K562 (cell line): ENCODE measurements around the gene CCT5. TPM values are rescaled to one million over a fixed set of nuclear protein-coding genes. Genes with fewer than 3 reads are reported as not detected.

Experiments
- BRD9 ChIP-seq: fragments of 450-650 bp; IDR thresholded peaks from 2 replicates; pipeline ENCODE4 v1.6.1; 2018; ENCODE audit warnings: low read depth; ENCODE audit not compliant: partially characterized antibody
- CAMTA2 ChIP-seq: fragments of 250-450 bp; sonication (Bioruptor Pico); conservative IDR thresholded peaks from 2 replicates; pipeline ENCODE4 v1.5.1; 2022
- CGGBP1 ChIP-seq: fragments of 250-450 bp; sonication (Bioruptor Pico); IDR thresholded peaks from 2 replicates; pipeline ENCODE4 v1.9.0; 2021; ENCODE audit warnings: mild to moderate bottlenecking
- COPS2 ChIP-seq: fragments of 450-650 bp; conservative IDR thresholded peaks from 2 replicates; pipeline ENCODE4 v1.6.1; 2016; ENCODE audit warnings: mild to moderate bottlenecking, moderate library complexity
- CREB5 ChIP-seq: fragments of 250-450 bp; sonication (Bioruptor Pico); IDR thresholded peaks from 2 replicates; pipeline ENCODE4 v1.5.0; 2020; ENCODE audit warnings: mild to moderate bottlenecking
- GTF3C2 ChIP-seq: IDR thresholded peaks from 3 replicates; pipeline ENCODE4 v1.6.1; 2011; ENCODE audit warnings: borderline replicate concordance, mild to moderate bottlenecking, moderate library complexity; ENCODE audit not compliant: insufficient read length; ENCODE audit errors: extremely low read depth
- JUN ChIP-seq, 2 experiments: sonication (generic) in 1 of 2; formaldehyde crosslinking in 1 of 2; IDR thresholded peaks; 2 replicates each; pipeline versions ENCODE4 v1.6.1 to v1.8.0; 2012 to 2022; ENCODE audit warnings: borderline replicate concordance in 2 of 2, mild to moderate bottlenecking in 2 of 2, improper control_type of control experiment in 1 of 2, low read depth in 1 of 2, low read length in 1 of 2, missing genetic modification reagents in 1 of 2
- L3MBTL2 ChIP-seq: fragments of 450-650 bp; IDR thresholded peaks from 2 replicates; pipeline ENCODE4 v1.6.1; 2016; ENCODE audit warnings: mild to moderate bottlenecking, moderate library complexity
- MECOM ChIP-seq: fragments of 250-450 bp; sonication (Bioruptor Pico); IDR thresholded peaks from 2 replicates; pipeline ENCODE4 v1.8.0; 2022; ENCODE audit warnings: inconsistent platforms
- PCBP2 ChIP-seq: fragments of 200-400 bp; formaldehyde crosslinking; IDR thresholded peaks from 2 replicates; pipeline ENCODE4 v1.6.1; 2018; ENCODE audit warnings: low read length, low read depth, mild to moderate bottlenecking, moderate library complexity; ENCODE audit not compliant: poor library complexity, severe bottlenecking
- WHSC1 ChIP-seq: IDR thresholded peaks from one replicate; pipeline ENCODE4 v1.6.1; 2012; ENCODE audit warnings: low read length, control low read depth, inconsistent platforms
- ZBTB8A ChIP-seq: fragments of 450-650 bp; IDR thresholded peaks from 2 replicates; pipeline ENCODE4 v1.6.1; 2018; ENCODE audit warnings: mild to moderate bottlenecking, moderate library complexity; ENCODE audit not compliant: partially characterized antibody
- ZC3H4 ChIP-seq: sonication (generic); formaldehyde crosslinking; IDR thresholded peaks from 2 replicates; pipeline ENCODE4 v1.9.0; 2021; ENCODE audit warnings: missing genetic modification reagents, borderline replicate concordance
- ZC3H8 ChIP-seq: fragments of 450-650 bp; IDR thresholded peaks from 2 replicates; pipeline ENCODE4 v1.6.1; 2017
- ZEB2 ChIP-seq: fragments of 450-650 bp; IDR thresholded peaks from 2 replicates; pipeline ENCODE4 v1.6.1; 2016
- ZNF232 ChIP-seq: sonication (generic); formaldehyde crosslinking; IDR thresholded peaks from 2 replicates; pipeline ENCODE4 v1.8.0; 2022; ENCODE audit warnings: mild to moderate bottlenecking, missing genetic modification reagents
- ZNF707 ChIP-seq: fragments of 250-450 bp; sonication (Bioruptor Pico); conservative IDR thresholded peaks from 2 replicates; pipeline ENCODE4 v1.8.0; 2022; ENCODE audit warnings: inconsistent platforms, mild to moderate bottlenecking, moderate library complexity
- ZNF75A ChIP-seq: fragments of 450-650 bp; formaldehyde crosslinking; IDR thresholded peaks from 2 replicates; pipeline ENCODE4 v1.4.0; 2020; ENCODE audit warnings: mild to moderate bottlenecking
- polyA plus RNA-seq, 8 experiments: library from polyadenylated mRNA; depleted of rRNA in 4 of 8; stranded (reverse) in 5 of 8; unstranded in 3 of 8; fragments of >200 nt; fragmentation: Nextera tagmentation in 2 of 8; fragmentation: Illumina TruSeq in 1 of 8; extraction: Ambion mirVana in 2 of 8; extraction: Trizol in 1 of 8; gene quantifications; 2 replicates each; pipeline versions ENCODE4 v1.2.1 to v1.2.3, GENCODE V29; 2011 to 2014; ENCODE audit warnings: inconsistent platforms in 1 of 8, missing spikeins in 1 of 8
- total RNA-seq, 7 experiments: library from RNA; depleted of rRNA in 6 of 7; stranded (reverse); fragments of >200 nt in 6 of 7; fragmentation: Illumina TruSeq in 2 of 7; extraction: Trizol in 2 of 7; gene quantifications; 2 replicates each; pipeline versions ENCODE4 v1.2.1 to v1.2.3, GENCODE V29; 2011 to 2021; ENCODE audit warnings: low replicate concordance in 1 of 7
- TF ChIP-seq, protein P1 (sequence below): sonication (generic); formaldehyde crosslinking; IDR thresholded peaks from 2 replicates; pipeline ENCODE4 v1.8.0; 2022; ENCODE audit warnings: missing genetic modification reagents, mild to moderate bottlenecking, moderate library complexity, borderline replicate concordance
- TF ChIP-seq, protein P2 (sequence below), 2 experiments: IDR thresholded peaks; 2 replicates each; pipeline ENCODE4 v1.6.1; 2011; ENCODE audit warnings: borderline replicate concordance in 1 of 2, control low read depth in 1 of 2, low read depth in 1 of 2, low read length in 1 of 2, mild to moderate bottlenecking in 1 of 2, mixed read lengths in 1 of 2, moderate library complexity in 1 of 2; ENCODE audit not compliant: insufficient read depth in 1 of 2, insufficient read length in 1 of 2, poor library complexity in 1 of 2, severe bottlenecking in 1 of 2; ENCODE audit errors: extremely low read depth in 1 of 2
- TF ChIP-seq, protein P3 (sequence below): sonication (generic); formaldehyde crosslinking; IDR thresholded peaks from 2 replicates; pipeline ENCODE4 v1.8.1; 2023; ENCODE audit warnings: mild to moderate bottlenecking, missing genetic modification reagents, moderate library complexity

Gene CCT5
- total and polyA plus RNA-seq, 9 of the 15 experiments (the other 6 are each of a cell fraction or from before 2014, with no cell fraction given), result 782 to 1,606 (median 1,153) TPM

GRCh38 chr5:10304932-10305331 lies 54.9 kb downstream of the CCT5 start (continued):
- TF ChIP-seq, protein P1, sequence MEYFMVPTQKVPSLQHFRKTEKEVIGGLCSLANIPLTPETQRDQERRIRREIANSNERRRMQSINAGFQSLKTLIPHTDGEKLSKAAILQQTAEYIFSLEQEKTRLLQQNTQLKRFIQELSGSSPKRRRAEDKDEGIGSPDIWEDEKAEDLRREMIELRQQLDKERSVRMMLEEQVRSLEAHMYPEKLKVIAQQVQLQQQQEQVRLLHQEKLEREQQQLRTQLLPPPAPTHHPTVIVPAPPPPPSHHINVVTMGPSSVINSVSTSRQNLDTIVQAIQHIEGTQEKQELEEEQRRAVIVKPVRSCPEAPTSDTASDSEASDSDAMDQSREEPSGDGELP (CRISPR knock-in tag), result peak; percentile 47; the same call in 1 of the 2 replicates
- TF ChIP-seq, protein P2, sequence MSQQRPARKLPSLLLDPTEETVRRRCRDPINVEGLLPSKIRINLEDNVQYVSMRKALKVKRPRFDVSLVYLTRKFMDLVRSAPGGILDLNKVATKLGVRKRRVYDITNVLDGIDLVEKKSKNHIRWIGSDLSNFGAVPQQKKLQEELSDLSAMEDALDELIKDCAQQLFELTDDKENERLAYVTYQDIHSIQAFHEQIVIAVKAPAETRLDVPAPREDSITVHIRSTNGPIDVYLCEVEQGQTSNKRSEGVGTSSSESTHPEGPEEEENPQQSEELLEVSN (IDR thresholded peaks at IDR 0.05; ENCODE audit: borderline replicate concordance in 1 of 2, extremely low read depth in 1 of 2, insufficient read depth in 1 of 2, insufficient read length in 1 of 2, low read depth in 1 of 2, low read length in 1 of 2, poor library complexity in 1 of 2, severe bottlenecking in 1 of 2), result no peak
- no peak for TF ChIP-seq ZEB2
- TF ChIP-seq JUN (IDR thresholded peaks at IDR 0.05; ENCODE audit: borderline replicate concordance, low read depth, low read length), result peak; percentile 29; the same call in 1 of the 2 replicates
- TF ChIP-seq JUN (CRISPR knock-in tag; IDR thresholded peaks at IDR 0.05; ENCODE audit: borderline replicate concordance), result no peak
- TF ChIP-seq COPS2, result no peak
- TF ChIP-seq ZNF707 (CRISPR knock-in tag), result no peak
- TF ChIP-seq BRD9, result no peak
- TF ChIP-seq CREB5 (CRISPR knock-in tag), result no peak
- no peak for TF ChIP-seq ZC3H4 (CRISPR knock-in tag)
- no peak for TF ChIP-seq MECOM (CRISPR knock-in tag)
- no peak for TF ChIP-seq ZNF232 (CRISPR knock-in tag)
- TF ChIP-seq, protein P3, sequence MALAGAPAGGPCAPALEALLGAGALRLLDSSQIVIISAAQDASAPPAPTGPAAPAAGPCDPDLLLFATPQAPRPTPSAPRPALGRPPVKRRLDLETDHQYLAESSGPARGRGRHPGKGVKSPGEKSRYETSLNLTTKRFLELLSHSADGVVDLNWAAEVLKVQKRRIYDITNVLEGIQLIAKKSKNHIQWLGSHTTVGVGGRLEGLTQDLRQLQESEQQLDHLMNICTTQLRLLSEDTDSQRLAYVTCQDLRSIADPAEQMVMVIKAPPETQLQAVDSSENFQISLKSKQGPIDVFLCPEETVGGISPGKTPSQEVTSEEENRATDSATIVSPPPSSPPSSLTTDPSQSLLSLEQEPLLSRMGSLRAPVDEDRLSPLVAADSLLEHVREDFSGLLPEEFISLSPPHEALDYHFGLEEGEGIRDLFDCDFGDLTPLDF, result no peak
- TF ChIP-seq GTF3C2, result no peak
- no peak for TF ChIP-seq ZC3H8
- TF ChIP-seq CAMTA2, result no peak
- TF ChIP-seq PCBP2, result no peak
- TF ChIP-seq L3MBTL2, result peak; percentile 77
- no peak for TF ChIP-seq CGGBP1 (CRISPR knock-in tag)
- TF ChIP-seq WHSC1, result no peak
- no peak for TF ChIP-seq ZNF75A (CRISPR knock-in tag)
- TF ChIP-seq ZBTB8A, result no peak
